ENCODE measurements around the gene CRAMP1.

GRCh38 chr16:1678500-1679098 is 66.4 kb downstream of the CRAMP1 start:
- TF ChIP-seq, protein P1, sequence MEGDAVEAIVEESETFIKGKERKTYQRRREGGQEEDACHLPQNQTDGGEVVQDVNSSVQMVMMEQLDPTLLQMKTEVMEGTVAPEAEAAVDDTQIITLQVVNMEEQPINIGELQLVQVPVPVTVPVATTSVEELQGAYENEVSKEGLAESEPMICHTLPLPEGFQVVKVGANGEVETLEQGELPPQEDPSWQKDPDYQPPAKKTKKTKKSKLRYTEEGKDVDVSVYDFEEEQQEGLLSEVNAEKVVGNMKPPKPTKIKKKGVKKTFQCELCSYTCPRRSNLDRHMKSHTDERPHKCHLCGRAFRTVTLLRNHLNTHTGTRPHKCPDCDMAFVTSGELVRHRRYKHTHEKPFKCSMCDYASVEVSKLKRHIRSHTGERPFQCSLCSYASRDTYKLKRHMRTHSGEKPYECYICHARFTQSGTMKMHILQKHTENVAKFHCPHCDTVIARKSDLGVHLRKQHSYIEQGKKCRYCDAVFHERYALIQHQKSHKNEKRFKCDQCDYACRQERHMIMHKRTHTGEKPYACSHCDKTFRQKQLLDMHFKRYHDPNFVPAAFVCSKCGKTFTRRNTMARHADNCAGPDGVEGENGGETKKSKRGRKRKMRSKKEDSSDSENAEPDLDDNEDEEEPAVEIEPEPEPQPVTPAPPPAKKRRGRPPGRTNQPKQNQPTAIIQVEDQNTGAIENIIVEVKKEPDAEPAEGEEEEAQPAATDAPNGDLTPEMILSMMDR (conservative IDR thresholded peaks at IDR 0.05; ENCODE audit: low read depth, low read length), result no peak
- no peak for TF ChIP-seq EZH2 (IDR thresholded peaks at IDR 0.05; ENCODE audit: borderline replicate concordance, low read depth, low read length, poor library complexity, severe bottlenecking)

Data from A673 (cell line).